ENCODE results near the gene PROSER2.
"Not testable (repeated sequence)": the region's sequence is repeated elsewhere in the genome, so short reads cannot be mapped to it uniquely, and the experiment has no call there.

DNA sequence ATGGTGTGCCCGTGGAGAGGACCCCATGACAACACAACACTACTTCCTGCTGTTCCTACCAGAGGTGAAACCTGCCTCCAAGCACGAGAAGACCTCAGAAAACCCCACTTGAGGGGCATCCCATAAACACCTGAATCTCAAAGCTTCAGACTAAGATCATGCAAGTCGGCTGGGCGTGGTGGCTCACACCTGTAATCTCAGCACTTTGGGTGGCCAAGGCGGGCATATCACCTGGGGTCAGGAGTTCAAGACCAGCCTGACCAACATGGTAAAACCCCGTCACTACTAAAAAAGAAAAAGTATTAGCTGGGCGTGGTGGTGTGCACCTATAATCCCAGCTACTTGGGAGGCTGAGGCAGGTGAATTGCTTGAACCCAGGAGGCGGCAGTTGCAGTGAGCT, 66.1 kb downstream of the PROSER2 start:
- not testable (repeated sequence) for TF ChIP-seq POLR2A (IDR thresholded peaks at IDR 0.05; ENCODE audit: low read length); GATA1 (IDR thresholded peaks at IDR 0.05; ENCODE audit: low read depth, low read length)
